Stomach (tissue), 4 donors: ENCODE results near the gene CDSN.

Source experiments
- CTCF ChIP-seq, 7 experiments: fragments of 450-650 bp in 4 of 7; fragments of 200-600 bp in 3 of 7; sonication (generic) in 3 of 7; IDR thresholded peaks; one replicate each; pipeline ENCODE4 v1.5.1; 2016 to 2019; ENCODE audit warnings: antibody characterized with exemption in 7 of 7, control low read depth in 2 of 7, mild to moderate bottlenecking in 1 of 7
- EP300 ChIP-seq: sonication (generic); formaldehyde crosslinking; IDR thresholded peaks from one replicate; pipeline ENCODE4 v1.6.1; 2017; ENCODE audit warnings: antibody characterized with exemption
- POLR2A ChIP-seq, 4 donors: fragments of 450-650 bp; IDR thresholded peaks; one replicate each; pipeline ENCODE4 v1.6.1; 2016; ENCODE audit warnings: antibody characterized with exemption in 4 of 4, control low read depth in 2 of 4, mild to moderate bottlenecking in 1 of 4, moderate library complexity in 1 of 4
- POLR2AphosphoS5 ChIP-seq, 3 donors: sonication (generic); formaldehyde crosslinking; IDR thresholded peaks; one replicate each; pipeline ENCODE4 v1.6.1; 2016; ENCODE audit warnings: antibody characterized with exemption in 3 of 3

GRCh38 chr6:31145386-31145785 lies 25.1 kb upstream of the CDSN start:
- TF ChIP-seq POLR2AphosphoS5 (IDR thresholded peaks at IDR 0.05) = no peak
- TF ChIP-seq EP300 = no peak
- TF ChIP-seq POLR2A (IDR thresholded peaks at IDR 0.05) = no peak
- no peak for TF ChIP-seq CTCF (IDR thresholded peaks at IDR 0.05)
